ENCODE data around the gene FUT2.
"Not testable (repeated sequence)": the region's sequence is repeated elsewhere in the genome, so short reads cannot be mapped to it uniquely, and the experiment has no call there.

FUT2 gene

GRCh38 chr19:48657828-48658227 is 37.9 kb upstream of the FUT2 start:
- WGBS: 95% methylated on average over 4 of the region's 5 CpGs

GRCh38 chr19:48658483-48658882 is 37.3 kb upstream of the FUT2 start:
- H3K79me1 ChIP-seq (replicated peaks; ENCODE audit: low read length, poor library complexity, severe bottlenecking): no peaks in the 10 kb centered on the region
- peaks cover 19% of the 10 kb centered on the region for H3K4me1 ChIP-seq (ENCODE audit: control insufficient read depth, insufficient read depth, low read depth, low read length)
- no peak overlapping the region for H3K18ac ChIP-seq (ENCODE audit: low read depth in 1 of 2, low read length in 2 of 2)
- H2AK5ac ChIP-seq (ENCODE audit: low read length, severe bottlenecking): no peak overlapping the region
- H4K91ac ChIP-seq (ENCODE audit: low read length): no peak overlapping the region
- no peak overlapping the region for H2BK5ac ChIP-seq (ENCODE audit: low read depth, low read length, poor library complexity, severe bottlenecking)
- H3K14ac ChIP-seq (ENCODE audit: low read length in 2 of 2): no peak overlapping the region
- H3K27ac ChIP-seq (ENCODE audit: low read length, poor library complexity, severe bottlenecking): no peak overlapping the region
- no peak overlapping the region for H3K23ac ChIP-seq (ENCODE audit: low read length in 2 of 2)
- no peak overlapping the region for H2AFZ ChIP-seq (ENCODE audit: low read depth, low read length)
- H3K9ac ChIP-seq (ENCODE audit: low read length): no peak overlapping the region
- H3K36me3 ChIP-seq (ENCODE audit: control insufficient read depth in 1 of 2, insufficient read depth in 2 of 2, low read depth in 1 of 2, low read length in 2 of 2): no peaks in the 10 kb centered on the region
- no peak overlapping the region for H2BK12ac ChIP-seq (ENCODE audit: low read length in 2 of 2)
- H3K27me3 ChIP-seq (ENCODE audit: control insufficient read depth in 1 of 2, insufficient read depth in 1 of 2, low read length in 2 of 2): peaks cover 0 to 3% of the 10 kb centered on the region in 2 experiments
- H3K4me3 ChIP-seq (ENCODE audit: insufficient read depth in 1 of 2, low read depth in 1 of 2, low read length in 2 of 2): no peak overlapping the region
- DNase-seq: no peak
- 99% methylated on average over 6 of the region's 6 CpGs for WGBS
- no peak overlapping the region for H3K4me2 ChIP-seq (ENCODE audit: low read length, poor library complexity, severe bottlenecking)
- no peaks in the 10 kb centered on the region for H3K9me3 ChIP-seq (ENCODE audit: control insufficient read depth, low read length)
- no peak overlapping the region for H2BK15ac ChIP-seq (ENCODE audit: low read depth, poor library complexity, severe bottlenecking)
- H2BK120ac ChIP-seq (ENCODE audit: low read depth, low read length): no peak overlapping the region
- no peak overlapping the region for H4K8ac ChIP-seq (ENCODE audit: low read length)
- no peak overlapping the region for H3K4ac ChIP-seq (ENCODE audit: low read depth in 1 of 2, low read length in 2 of 2)

More at GRCh38 chr19:48657828-48658227, 37.9 kb upstream of the FUT2 start:
- H3K27me3 ChIP-seq (ENCODE audit: control insufficient read depth in 1 of 2, insufficient read depth in 1 of 2, low read length in 2 of 2); H3K36me3 ChIP-seq (ENCODE audit: control insufficient read depth in 1 of 2, insufficient read depth in 2 of 2, low read depth in 1 of 2, low read length in 2 of 2); H4K8ac ChIP-seq (ENCODE audit: low read length); DNase-seq; H2BK15ac ChIP-seq (ENCODE audit: low read depth, poor library complexity, severe bottlenecking); H3K9ac ChIP-seq (ENCODE audit: low read length); H3K23ac ChIP-seq (ENCODE audit: low read length in 2 of 2); H2BK5ac ChIP-seq (ENCODE audit: low read depth, low read length, poor library complexity, severe bottlenecking); H3K4me2 ChIP-seq (ENCODE audit: low read length, poor library complexity, severe bottlenecking); H3K14ac ChIP-seq (ENCODE audit: low read length in 2 of 2); H4K91ac ChIP-seq (ENCODE audit: low read length); H2BK120ac ChIP-seq (ENCODE audit: low read depth, low read length); H3K9me3 ChIP-seq (ENCODE audit: control insufficient read depth, low read length); H2AFZ ChIP-seq (ENCODE audit: low read depth, low read length); H2AK5ac ChIP-seq (ENCODE audit: low read length, severe bottlenecking); H3K27ac ChIP-seq (ENCODE audit: low read length, poor library complexity, severe bottlenecking); H3K4me3 ChIP-seq (ENCODE audit: insufficient read depth in 1 of 2, low read depth in 1 of 2, low read length in 2 of 2); H3K79me1 ChIP-seq (replicated peaks; ENCODE audit: low read length, poor library complexity, severe bottlenecking): not testable (repeated sequence)
- Histone ChIP-seq H3K18ac (ENCODE audit: low read depth in 1 of 2, low read length in 2 of 2) (peak overlapping the region in 1 of 2 experiments; percentile 70), H2BK12ac (ENCODE audit: low read length in 2 of 2) (peak overlapping the region in 1 of 2 experiments; percentile 50), H3K4ac (ENCODE audit: low read depth in 1 of 2, low read length in 2 of 2) (peak overlapping the region in 1 of 2 experiments; percentile 28), H3K4me1 (ENCODE audit: control insufficient read depth, insufficient read depth, low read depth, low read length) (peaks cover 21% of the 10 kb centered on the region)

DNA sequence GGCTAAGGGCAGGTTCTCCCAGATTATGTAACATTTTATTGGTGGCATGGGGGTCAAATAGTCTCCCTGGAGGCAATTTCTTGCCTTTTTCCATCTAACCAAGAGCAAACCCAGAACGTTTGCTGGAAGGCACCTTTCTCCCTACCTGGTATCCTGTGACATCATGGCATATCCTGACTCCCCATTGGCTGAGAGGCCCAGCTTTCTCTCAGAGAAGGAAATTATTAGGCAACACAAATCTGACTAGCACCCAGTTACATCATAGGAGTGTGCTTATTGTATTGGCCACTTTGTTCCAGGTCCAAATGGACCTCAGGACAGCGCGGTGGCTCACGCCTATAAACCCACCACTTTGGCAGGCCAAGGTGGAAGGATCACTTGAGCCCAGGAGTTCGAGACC is 36.0 kb upstream of the FUT2 start:
- Histone ChIP-seq H3K4me1 (ENCODE audit: control insufficient read depth, insufficient read depth, low read depth, low read length) (peaks cover 14% of the 10 kb centered on the region), H3K18ac (ENCODE audit: low read depth in 1 of 2, low read length in 2 of 2) (no peak overlapping the region), H3K4ac (ENCODE audit: low read depth in 1 of 2, low read length in 2 of 2) (no peak overlapping the region), H2AFZ (ENCODE audit: low read depth, low read length) (no peak overlapping the region), H2BK120ac (ENCODE audit: low read depth, low read length) (no peak overlapping the region), H3K14ac (ENCODE audit: low read length in 2 of 2) (no peak overlapping the region), H4K91ac (ENCODE audit: low read length) (no peak overlapping the region), H4K8ac (ENCODE audit: low read length) (no peak overlapping the region), H3K23ac (ENCODE audit: low read length in 2 of 2) (no peak overlapping the region), H3K27me3 (ENCODE audit: control insufficient read depth in 1 of 2, insufficient read depth in 1 of 2, low read length in 2 of 2) (no peaks in the 10 kb centered on the region), H3K4me3 (ENCODE audit: insufficient read depth in 1 of 2, low read depth in 1 of 2, low read length in 2 of 2) (no peak overlapping the region), H3K27ac (ENCODE audit: low read length, poor library complexity, severe bottlenecking) (no peak overlapping the region), H3K4me2 (ENCODE audit: low read length, poor library complexity, severe bottlenecking) (no peak overlapping the region), H2BK15ac (ENCODE audit: low read depth, poor library complexity, severe bottlenecking) (no peak overlapping the region), H3K79me1 (replicated peaks; ENCODE audit: low read length, poor library complexity, severe bottlenecking) (no peaks in the 10 kb centered on the region), H3K36me3 (ENCODE audit: control insufficient read depth in 1 of 2, insufficient read depth in 2 of 2, low read depth in 1 of 2, low read length in 2 of 2) (no peaks in the 10 kb centered on the region), H3K9ac (ENCODE audit: low read length) (no peak overlapping the region), H2BK5ac (ENCODE audit: low read depth, low read length, poor library complexity, severe bottlenecking) (no peak overlapping the region), H2BK12ac (ENCODE audit: low read length in 2 of 2) (peak overlapping the region in 1 of 2 experiments; percentile 24), H2AK5ac (ENCODE audit: low read length, severe bottlenecking) (no peak overlapping the region), H3K9me3 (ENCODE audit: control insufficient read depth, low read length) (no peaks in the 10 kb centered on the region)
- WGBS: 94% methylated on average over 5 of the region's 5 CpGs
- peak; percentile 33 for DNase-seq

DNA sequence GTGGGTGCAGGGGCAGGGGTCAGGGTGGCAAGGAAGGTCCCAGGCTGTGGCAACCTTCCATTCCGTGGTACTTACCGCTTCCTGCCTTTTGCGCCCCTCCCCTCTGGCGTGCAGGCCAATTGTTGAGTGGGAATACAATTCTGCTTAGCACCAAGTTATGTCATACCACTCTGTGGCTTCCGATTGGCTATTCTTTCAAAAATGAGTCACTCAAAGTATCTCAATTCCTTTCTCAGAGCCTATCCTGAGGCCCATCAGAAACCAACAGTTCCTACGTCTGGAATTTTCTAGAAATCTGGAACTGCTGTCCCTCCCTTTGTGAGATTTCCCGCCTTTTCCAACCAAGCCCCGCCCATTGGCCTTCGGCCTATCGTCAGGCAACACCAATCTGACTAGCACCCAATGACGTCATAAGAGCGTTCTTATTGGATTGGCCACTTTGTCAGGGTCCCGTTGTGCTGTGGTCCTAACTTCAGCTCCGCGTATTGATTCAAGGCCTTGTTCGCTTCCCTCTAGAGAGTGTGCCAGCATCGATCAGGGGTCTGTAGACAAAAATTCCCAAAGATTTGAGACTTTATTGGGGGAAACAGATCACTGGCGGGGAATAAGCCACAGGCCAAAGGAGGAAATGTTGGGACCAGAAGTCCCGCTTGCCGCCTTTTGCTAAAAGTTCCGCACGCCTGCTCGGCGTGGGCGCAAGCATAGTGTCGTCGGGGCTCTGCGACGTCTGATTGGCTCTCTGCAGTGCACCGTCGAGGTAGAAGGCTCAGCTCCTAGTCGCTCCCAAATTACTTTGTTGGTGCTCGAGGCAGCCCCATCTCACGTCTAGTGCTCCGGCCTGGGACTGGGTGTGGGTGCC is 34.7 kb upstream of the FUT2 start:
- H4K8ac ChIP-seq (ENCODE audit: low read length): no peak overlapping the region
- H3K9ac ChIP-seq (ENCODE audit: low read length): no peak overlapping the region
- H3K23ac ChIP-seq (ENCODE audit: low read length in 2 of 2): no peak overlapping the region
- no peaks in the 10 kb centered on the region for H3K36me3 ChIP-seq (ENCODE audit: control insufficient read depth in 1 of 2, insufficient read depth in 2 of 2, low read depth in 1 of 2, low read length in 2 of 2)
- no peak overlapping the region for H4K91ac ChIP-seq (ENCODE audit: low read length)
- peaks cover 13% of the 10 kb centered on the region for H3K4me1 ChIP-seq (ENCODE audit: control insufficient read depth, insufficient read depth, low read depth, low read length)
- no peaks in the 10 kb centered on the region for H3K79me1 ChIP-seq (replicated peaks; ENCODE audit: low read length, poor library complexity, severe bottlenecking)
- 86% methylated on average over 35 of the region's 35 CpGs for WGBS
- DNase-seq: peak; percentile 90
- H3K4me3 ChIP-seq (ENCODE audit: insufficient read depth in 1 of 2, low read depth in 1 of 2, low read length in 2 of 2): no peak overlapping the region
- no peak overlapping the region for H2BK12ac ChIP-seq (ENCODE audit: low read length in 2 of 2)
- H3K4ac ChIP-seq (ENCODE audit: low read depth in 1 of 2, low read length in 2 of 2): no peak overlapping the region
- H2BK5ac ChIP-seq (ENCODE audit: low read depth, low read length, poor library complexity, severe bottlenecking): no peak overlapping the region
- no peaks in the 10 kb centered on the region for H3K9me3 ChIP-seq (ENCODE audit: control insufficient read depth, low read length)
- H3K27me3 ChIP-seq (ENCODE audit: control insufficient read depth in 1 of 2, insufficient read depth in 1 of 2, low read length in 2 of 2): peaks cover 0 to 4% of the 10 kb centered on the region in 2 experiments
- no peak overlapping the region for H3K4me2 ChIP-seq (ENCODE audit: low read length, poor library complexity, severe bottlenecking)
- no peak overlapping the region for H3K14ac ChIP-seq (ENCODE audit: low read length in 2 of 2)
- H3K18ac ChIP-seq (ENCODE audit: low read depth in 1 of 2, low read length in 2 of 2): no peak overlapping the region
- no peak overlapping the region for H2BK15ac ChIP-seq (ENCODE audit: low read depth, poor library complexity, severe bottlenecking)
- no peak overlapping the region for H2AFZ ChIP-seq (ENCODE audit: low read depth, low read length)
- no peak overlapping the region for H2BK120ac ChIP-seq (ENCODE audit: low read depth, low read length)
- H2AK5ac ChIP-seq (ENCODE audit: low read length, severe bottlenecking): no peak overlapping the region
- no peak overlapping the region for H3K27ac ChIP-seq (ENCODE audit: low read length, poor library complexity, severe bottlenecking)
